Neural cell (in vitro differentiated cells): ENCODE results near the gene AXL. TPM values are rescaled to one million over a fixed set of nuclear protein-coding genes. Genes with fewer than 3 reads are reported as not detected.

ENCODE experiments used
- H2AFZ ChIP-seq: fragments of 200-600, 300-800 bp; sonication (generic), shearing (Covaris generic); 2 replicates; pipeline ENCODE4 v1.6.0; 2014; ENCODE audit warnings: low read depth, mild to moderate bottlenecking, antibody characterized with exemption, low read length, moderate library complexity
- H3F3A ChIP-seq: fragments of 200-600 bp; shearing (Covaris generic); 2 replicates; pipeline ENCODE4 v1.6.1; 2016; ENCODE audit warnings: mild to moderate bottlenecking, moderate library complexity, mixed read lengths, antibody characterized with exemption, low read length; ENCODE audit not compliant: insufficient read depth, poor library complexity, severe bottlenecking
- H3K27ac ChIP-seq: fragments of 200-600, 300-800 bp; sonication (generic), shearing (Covaris generic); 2 replicates; pipeline ENCODE4 v1.5.1; 2014; ENCODE audit warnings: mild to moderate bottlenecking, low read length, moderate library complexity
- H3K27me3 ChIP-seq: fragments of 300-800, 200-600 bp; sonication (generic), shearing (Covaris generic); 2 replicates; pipeline ENCODE4 v1.6.0; 2014; ENCODE audit warnings: mild to moderate bottlenecking, low read depth, low read length, moderate library complexity; ENCODE audit not compliant: insufficient read depth
- H3K36me3 ChIP-seq: fragments of 300-800, 200-600 bp; sonication (generic), shearing (Covaris generic); 2 replicates; pipeline ENCODE4 v1.5.1; 2014; ENCODE audit warnings: mild to moderate bottlenecking, antibody characterized with exemption, low read length, moderate library complexity; ENCODE audit not compliant: insufficient read depth
- H3K4me2 ChIP-seq: fragments of 300-800, 200-600 bp; sonication (generic), shearing (Covaris generic); 2 replicates; pipeline ENCODE4 v1.6.0; 2014; ENCODE audit warnings: mild to moderate bottlenecking, low read length
- H3K4me3 ChIP-seq: fragments of 300-800, 200-600 bp; sonication (generic), shearing (Covaris generic); 2 replicates; pipeline ENCODE4 v1.5.1; 2014; ENCODE audit warnings: mild to moderate bottlenecking, low read length, moderate library complexity
- H3K79me2 ChIP-seq: fragments of 200-600 bp; shearing (Covaris generic); replicated peaks from 2 replicates; pipeline ENCODE4 v1.6.0; 2014; ENCODE audit warnings: mild to moderate bottlenecking, low read length, moderate library complexity; ENCODE audit not compliant: insufficient read depth
- H3K9ac ChIP-seq: fragments of 300-800, 200-600 bp; sonication (generic), shearing (Covaris generic); 2 replicates; pipeline ENCODE4 v1.6.1; 2016; ENCODE audit warnings: mild to moderate bottlenecking, low read length, mixed read lengths
- H3K9me2 ChIP-seq: fragments of 200-600 bp; shearing (Covaris generic); 2 replicates; pipeline ENCODE4 v1.6.1; 2016; ENCODE audit warnings: mild to moderate bottlenecking, low read length, mixed read lengths; ENCODE audit not compliant: insufficient read depth
- H3K9me3 ChIP-seq: fragments of 200-600, 300-800 bp; sonication (generic), shearing (Covaris generic); 2 replicates; pipeline ENCODE4 v1.6.1; 2016; ENCODE audit warnings: mild to moderate bottlenecking, mixed run types, low read length, moderate library complexity, mixed read lengths
- H4K20me1 ChIP-seq: fragments of 200-600 bp; shearing (Covaris generic); 2 replicates; pipeline ENCODE4 v1.6.1; 2016; ENCODE audit warnings: mild to moderate bottlenecking, mixed run types; ENCODE audit not compliant: insufficient read depth
- EP300 ChIP-seq: fragments of 450-650 bp; conservative IDR thresholded peaks from 2 replicates; pipeline ENCODE4 v1.6.1; 2014; ENCODE audit warnings: antibody characterized with exemption, mild to moderate bottlenecking, moderate library complexity; ENCODE audit not compliant: poor library complexity, severe bottlenecking
- EZH2 ChIP-seq: fragments of 200-600, 300-800 bp; shearing (Covaris generic), sonication (generic); IDR thresholded peaks from 2 replicates; pipeline ENCODE4 v1.6.1; 2014; ENCODE audit warnings: antibody characterized with exemption, low read length, borderline replicate concordance, mild to moderate bottlenecking; ENCODE audit not compliant: insufficient read depth, poor library complexity, severe bottlenecking
- MXI1 ChIP-seq: fragments of 450-650 bp; conservative IDR thresholded peaks from 2 replicates; pipeline ENCODE4 v1.6.1; 2014; ENCODE audit warnings: antibody characterized with exemption, mild to moderate bottlenecking; ENCODE audit not compliant: poor library complexity, severe bottlenecking
- POLR2AphosphoS5 ChIP-seq: IDR thresholded peaks from 2 replicates; pipeline ENCODE4 v1.6.1; 2012
- SMC3 ChIP-seq: fragments of 450-650 bp; conservative IDR thresholded peaks from 2 replicates; pipeline ENCODE4 v1.6.1; 2014; ENCODE audit warnings: antibody characterized with exemption, mild to moderate bottlenecking, moderate library complexity; ENCODE audit not compliant: poor library complexity
- TAF1 ChIP-seq: IDR thresholded peaks from 2 replicates; pipeline ENCODE4 v1.6.1; 2012; ENCODE audit warnings: low read depth
- polyA plus RNA-seq: library from polyadenylated mRNA; depleted of rRNA; stranded (reverse); fragments of >200 nt; gene quantifications from 2 replicates; pipeline ENCODE4 v1.2.3, GENCODE V29; 2014
- TF ChIP-seq, protein P1 (sequence below): IDR thresholded peaks from 2 replicates; pipeline ENCODE4 v1.6.1; 2012; ENCODE audit warnings: borderline replicate concordance
- TF ChIP-seq, protein P2 (sequence below): fragments of 450-650 bp; IDR thresholded peaks from 2 replicates; pipeline ENCODE4 v1.5.1; 2014; ENCODE audit warnings: antibody characterized with exemption, mild to moderate bottlenecking, moderate library complexity; ENCODE audit not compliant: poor library complexity, severe bottlenecking

Gene AXL
- polyA plus RNA-seq, 1 donor from 2014 or later, result 0.10 TPM

DNA sequence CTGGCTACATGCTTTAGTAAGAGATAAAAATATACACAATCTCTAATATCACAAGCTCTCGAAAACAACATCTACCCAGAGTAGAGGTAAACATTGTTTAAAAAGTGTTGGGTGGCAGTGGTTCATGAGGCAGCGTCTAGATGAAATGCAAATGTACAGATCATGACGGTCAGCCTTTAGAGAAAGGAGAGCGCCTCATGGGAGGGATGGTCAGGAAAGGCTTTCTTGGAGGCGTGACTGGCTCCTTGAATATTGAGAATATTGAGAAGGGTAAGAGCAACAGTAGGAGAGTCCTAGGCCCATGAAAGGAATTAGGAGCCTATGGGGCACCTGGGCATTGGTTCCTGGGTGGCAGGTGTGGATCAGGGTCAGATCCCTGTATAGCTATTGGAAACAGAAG, 55.8 kb downstream of the AXL start:
- H3K4me3 ChIP-seq, result no peak overlapping the region
- no peaks in the 10 kb centered on the region for H3K9me3 ChIP-seq
- H4K20me1 ChIP-seq, result no peaks in the 10 kb centered on the region
- no peak overlapping the region for H3K4me2 ChIP-seq
- H3F3A ChIP-seq, result no peaks in the 10 kb centered on the region
- H3K9me2 ChIP-seq, result no peaks in the 10 kb centered on the region
- no peak overlapping the region for H3K9ac ChIP-seq
- peaks cover 22% of the 10 kb centered on the region for H3K36me3 ChIP-seq
- no peaks in the 10 kb centered on the region for H3K27me3 ChIP-seq
- H3K27ac ChIP-seq, result no peak overlapping the region
- H3K79me2 ChIP-seq, result no peaks in the 10 kb centered on the region
- H2AFZ ChIP-seq, result no peak overlapping the region
- TF ChIP-seq TAF1, result no peak
- no peak for TF ChIP-seq MXI1
- TF ChIP-seq EP300, result no peak
- no peak for TF ChIP-seq SMC3
- no peak for TF ChIP-seq EZH2
- TF ChIP-seq, protein P1, sequence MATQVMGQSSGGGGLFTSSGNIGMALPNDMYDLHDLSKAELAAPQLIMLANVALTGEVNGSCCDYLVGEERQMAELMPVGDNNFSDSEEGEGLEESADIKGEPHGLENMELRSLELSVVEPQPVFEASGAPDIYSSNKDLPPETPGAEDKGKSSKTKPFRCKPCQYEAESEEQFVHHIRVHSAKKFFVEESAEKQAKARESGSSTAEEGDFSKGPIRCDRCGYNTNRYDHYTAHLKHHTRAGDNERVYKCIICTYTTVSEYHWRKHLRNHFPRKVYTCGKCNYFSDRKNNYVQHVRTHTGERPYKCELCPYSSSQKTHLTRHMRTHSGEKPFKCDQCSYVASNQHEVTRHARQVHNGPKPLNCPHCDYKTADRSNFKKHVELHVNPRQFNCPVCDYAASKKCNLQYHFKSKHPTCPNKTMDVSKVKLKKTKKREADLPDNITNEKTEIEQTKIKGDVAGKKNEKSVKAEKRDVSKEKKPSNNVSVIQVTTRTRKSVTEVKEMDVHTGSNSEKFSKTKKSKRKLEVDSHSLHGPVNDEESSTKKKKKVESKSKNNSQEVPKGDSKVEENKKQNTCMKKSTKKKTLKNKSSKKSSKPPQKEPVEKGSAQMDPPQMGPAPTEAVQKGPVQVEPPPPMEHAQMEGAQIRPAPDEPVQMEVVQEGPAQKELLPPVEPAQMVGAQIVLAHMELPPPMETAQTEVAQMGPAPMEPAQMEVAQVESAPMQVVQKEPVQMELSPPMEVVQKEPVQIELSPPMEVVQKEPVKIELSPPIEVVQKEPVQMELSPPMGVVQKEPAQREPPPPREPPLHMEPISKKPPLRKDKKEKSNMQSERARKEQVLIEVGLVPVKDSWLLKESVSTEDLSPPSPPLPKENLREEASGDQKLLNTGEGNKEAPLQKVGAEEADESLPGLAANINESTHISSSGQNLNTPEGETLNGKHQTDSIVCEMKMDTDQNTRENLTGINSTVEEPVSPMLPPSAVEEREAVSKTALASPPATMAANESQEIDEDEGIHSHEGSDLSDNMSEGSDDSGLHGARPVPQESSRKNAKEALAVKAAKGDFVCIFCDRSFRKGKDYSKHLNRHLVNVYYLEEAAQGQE, result no peak
- TF ChIP-seq POLR2AphosphoS5, result no peak

DNA sequence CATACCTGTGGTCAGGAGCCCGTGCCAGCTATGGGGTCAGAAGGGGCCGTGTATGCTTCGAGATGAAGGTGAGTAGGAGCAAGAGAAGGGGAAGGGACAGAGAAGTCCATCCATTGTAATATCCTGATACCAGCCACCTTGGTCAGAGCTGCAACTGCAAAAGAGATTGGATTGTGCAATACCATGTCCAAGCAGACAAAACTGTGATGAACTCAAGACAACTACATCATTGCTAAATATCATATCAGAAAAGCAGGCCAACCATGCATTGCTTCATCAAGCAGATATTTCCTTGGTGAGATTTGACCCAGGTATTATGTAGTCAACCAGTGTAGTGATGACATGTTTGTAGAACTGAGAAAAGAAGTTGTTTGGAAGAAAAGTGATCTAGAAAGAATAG, 57.2 kb downstream of the AXL start:
- H3K27me3 ChIP-seq, result no peaks in the 10 kb centered on the region
- no peaks in the 10 kb centered on the region for H3K9me3 ChIP-seq
- H4K20me1 ChIP-seq, result no peaks in the 10 kb centered on the region
- TF ChIP-seq, protein P1, result no peak
- TF ChIP-seq TAF1, result no peak
- no peak for TF ChIP-seq SMC3
- no peak overlapping the region for H2AFZ ChIP-seq
- no peaks in the 10 kb centered on the region for H3K79me2 ChIP-seq
- no peak overlapping the region for H3K4me3 ChIP-seq
- no peak overlapping the region for H3K9ac ChIP-seq
- H3K27ac ChIP-seq, result no peak overlapping the region
- no peaks in the 10 kb centered on the region for H3F3A ChIP-seq
- H3K36me3 ChIP-seq, result peaks cover 30% of the 10 kb centered on the region
- no peaks in the 10 kb centered on the region for H3K9me2 ChIP-seq
- no peak overlapping the region for H3K4me2 ChIP-seq

DNA sequence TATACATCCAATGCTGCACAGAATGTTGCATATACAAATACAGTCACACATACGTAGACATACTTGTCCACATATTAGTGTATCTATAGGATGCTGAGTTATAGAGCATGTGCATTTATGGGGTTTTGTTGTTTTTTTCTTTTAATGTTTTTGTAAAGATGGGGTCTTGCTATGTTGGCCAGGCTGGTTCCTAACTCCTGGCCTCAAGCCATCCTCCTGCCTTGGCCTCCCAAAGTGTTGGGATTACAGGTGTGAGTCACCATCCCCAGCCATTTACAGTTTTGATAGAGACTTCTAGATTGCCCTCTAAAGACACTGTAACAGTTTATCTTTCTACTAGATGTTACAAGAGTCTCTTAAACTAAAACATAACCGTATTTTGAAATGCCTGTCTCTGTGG, 59.5 kb downstream of the AXL start:
- peaks cover 24% of the 10 kb centered on the region for H3K36me3 ChIP-seq
- no peak overlapping the region for H3K27ac ChIP-seq
- TF ChIP-seq, protein P2, sequence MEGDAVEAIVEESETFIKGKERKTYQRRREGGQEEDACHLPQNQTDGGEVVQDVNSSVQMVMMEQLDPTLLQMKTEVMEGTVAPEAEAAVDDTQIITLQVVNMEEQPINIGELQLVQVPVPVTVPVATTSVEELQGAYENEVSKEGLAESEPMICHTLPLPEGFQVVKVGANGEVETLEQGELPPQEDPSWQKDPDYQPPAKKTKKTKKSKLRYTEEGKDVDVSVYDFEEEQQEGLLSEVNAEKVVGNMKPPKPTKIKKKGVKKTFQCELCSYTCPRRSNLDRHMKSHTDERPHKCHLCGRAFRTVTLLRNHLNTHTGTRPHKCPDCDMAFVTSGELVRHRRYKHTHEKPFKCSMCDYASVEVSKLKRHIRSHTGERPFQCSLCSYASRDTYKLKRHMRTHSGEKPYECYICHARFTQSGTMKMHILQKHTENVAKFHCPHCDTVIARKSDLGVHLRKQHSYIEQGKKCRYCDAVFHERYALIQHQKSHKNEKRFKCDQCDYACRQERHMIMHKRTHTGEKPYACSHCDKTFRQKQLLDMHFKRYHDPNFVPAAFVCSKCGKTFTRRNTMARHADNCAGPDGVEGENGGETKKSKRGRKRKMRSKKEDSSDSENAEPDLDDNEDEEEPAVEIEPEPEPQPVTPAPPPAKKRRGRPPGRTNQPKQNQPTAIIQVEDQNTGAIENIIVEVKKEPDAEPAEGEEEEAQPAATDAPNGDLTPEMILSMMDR, result no peak
- no peak for TF ChIP-seq EZH2
- no peak overlapping the region for H3K4me2 ChIP-seq
- H4K20me1 ChIP-seq, result no peaks in the 10 kb centered on the region
- no peaks in the 10 kb centered on the region for H3F3A ChIP-seq
- H3K27me3 ChIP-seq, result no peaks in the 10 kb centered on the region
- no peak overlapping the region for H2AFZ ChIP-seq
- no peaks in the 10 kb centered on the region for H3K9me3 ChIP-seq
- no peak overlapping the region for H3K9ac ChIP-seq
- no peaks in the 10 kb centered on the region for H3K9me2 ChIP-seq
- no peaks in the 10 kb centered on the region for H3K79me2 ChIP-seq
- no peak overlapping the region for H3K4me3 ChIP-seq
